PC-3 (cell line): ENCODE results near the gene LNP1. TPM values are rescaled to one million over a fixed set of nuclear protein-coding genes. Genes with fewer than 3 reads are reported as not detected.

Source experiments
- ATAC-seq: fragments of 200-7000 bp; cut with Tn5 transposase; 2 replicates; pipeline ENCODE4 v1.9.1; 2020; ENCODE audit warnings: mild to moderate bottlenecking, moderate library complexity
- BruUV-seq: library from RNA; stranded (reverse); fragments of 400-500 nt; replicated peaks from 2 replicates; lab custom pipeline; 2021; lab: Mats Ljungman, UMichigan
- CTCF ChIA-PET: fragments of 300-600 bp; sonication (Branson Sonifier 250); formaldehyde crosslinking; loops from one replicate; lab custom pipeline; 2022; ENCODE audit warnings: antibody characterized with exemption; lab: Charles Lee
- POLR2A ChIA-PET: fragments of 300-600 bp; sonication (Branson Sonifier 250); formaldehyde crosslinking; loops from one replicate; lab custom pipeline; 2022; ENCODE audit warnings: antibody characterized with exemption; ENCODE audit not compliant: unreplicated experiment; lab: Charles Lee
- DNase-seq: peaks from one replicate; pipeline ENCODE4 v3.0.0-alpha.2; 2015
- H2AFZ ChIP-seq: fragments of 300-600 bp; sonication (generic); 2 replicates; pipeline ENCODE4 v1.6.0; 2016; ENCODE audit warnings: antibody characterized with exemption, low read length
- H3F3A ChIP-seq: fragments of 300-600 bp; sonication (generic); one replicate; pipeline ENCODE4 v1.6.0; 2017; ENCODE audit warnings: antibody characterized with exemption, low read length, control low read depth, mild to moderate bottlenecking; ENCODE audit not compliant: unreplicated experiment
- H3K27ac ChIP-seq: fragments of 300-600 bp; sonication (generic); 2 replicates; pipeline ENCODE4 v1.5.1; 2016; ENCODE audit warnings: mild to moderate bottlenecking, low read length
- H3K27me3 ChIP-seq: fragments of 300-600 bp; sonication (generic); 2 replicates; pipeline ENCODE4 v1.6.1; 2016; ENCODE audit warnings: low read length, mixed read lengths
- H3K36me3 ChIP-seq: fragments of 300-600 bp; sonication (generic); 2 replicates; pipeline ENCODE4 v1.6.1; 2016; ENCODE audit warnings: low read depth, mixed run types, low read length, mixed read lengths
- H3K4me1 ChIP-seq: fragments of 300-600 bp; sonication (generic); 2 replicates; pipeline ENCODE4 v1.5.1; 2016; ENCODE audit warnings: low read length; ENCODE audit not compliant: insufficient read depth
- H3K4me2 ChIP-seq: fragments of 300-600 bp; sonication (generic); 2 replicates; pipeline ENCODE4 v1.6.0; 2016; ENCODE audit warnings: low read length
- H3K4me3 ChIP-seq: fragments of 300-600 bp; sonication (generic); 2 replicates; pipeline ENCODE4 v1.5.1; 2016; ENCODE audit warnings: mild to moderate bottlenecking, low read length, mixed read lengths
- H3K79me2 ChIP-seq: fragments of 300-600 bp; sonication (generic); 2 replicates; pipeline ENCODE4 v1.6.1; 2017; ENCODE audit warnings: low read length, mixed read lengths
- H3K9ac ChIP-seq: fragments of 300-600 bp; sonication (generic); 2 replicates; pipeline ENCODE4 v1.6.0; 2016; ENCODE audit warnings: mild to moderate bottlenecking, low read length
- H3K9me2 ChIP-seq: fragments of 300-600 bp; sonication (generic); replicated peaks from 2 replicates; pipeline ENCODE4 v1.6.1; 2016; ENCODE audit warnings: mixed run types, low read length, mixed read lengths
- H3K9me3 ChIP-seq: fragments of 300-600 bp; sonication (generic); 2 replicates; pipeline ENCODE4 v1.6.1; 2016; ENCODE audit warnings: low read length, mixed read lengths
- H4K20me1 ChIP-seq: fragments of 300-600 bp; sonication (generic); 2 replicates; pipeline ENCODE4 v1.6.1; 2016; ENCODE audit warnings: low read length, mixed read lengths
- CTCF ChIP-seq: fragments of 300-600 bp; sonication (generic); conservative IDR thresholded peaks from 2 replicates; pipeline ENCODE4 v1.5.1; 2017; ENCODE audit warnings: antibody characterized with exemption, low read depth, mild to moderate bottlenecking, low read length
- EZH2 ChIP-seq: fragments of 300-600 bp; sonication (generic); IDR thresholded peaks from one replicate; pipeline ENCODE4 v1.6.1; 2017; ENCODE audit warnings: antibody characterized with exemption, mild to moderate bottlenecking, low read length; ENCODE audit not compliant: unreplicated experiment
- EZH2phosphoT487 ChIP-seq: fragments of 300-600 bp; sonication (generic); IDR thresholded peaks from 2 replicates; pipeline ENCODE4 v1.6.1; 2018; ENCODE audit warnings: mild to moderate bottlenecking, antibody characterized with exemption, low read length, borderline replicate concordance
- intact Hi-C: fragments of 100-400 bp; cut with micrococcal nuclease; formaldehyde crosslinking; loops from 2 replicates; pipeline ENCODE4 v1.9.0; 2023
- total RNA-seq: library from RNA; depleted of rRNA; stranded (reverse); fragments of >200 nt; gene quantifications from 2 replicates; pipeline ENCODE4 v1.2.3, GENCODE V29; 2014

Gene LNP1
- total RNA-seq, 1 experiment from 2014 or later: 6.8 TPM

GRCh38 chr3:100352296-100353231 lies 48.8 kb upstream of the LNP1 start:
- no peaks in the 10 kb centered on the region for H3K9me3 ChIP-seq
- no peak overlapping the region for H3K27ac ChIP-seq
- TF ChIP-seq EZH2phosphoT487 (no peak), CTCF (no peak), EZH2 (no peak)
- H3K36me3 ChIP-seq: peaks cover 54% of the 10 kb centered on the region
- DNase-seq: no peak
- H4K20me1 ChIP-seq: no peaks in the 10 kb centered on the region
- intact Hi-C loops: no loop called here
- BruUV-seq: no TSS peak
- ATAC-seq: no peak
- H3K4me1 ChIP-seq: no peaks in the 10 kb centered on the region
- no peaks in the 10 kb centered on the region for H3K9me2 ChIP-seq
- H3K4me3 ChIP-seq: no peak overlapping the region
- no peaks in the 10 kb centered on the region for H3K27me3 ChIP-seq
- no peak overlapping the region for H2AFZ ChIP-seq
- no peaks in the 10 kb centered on the region for H3F3A ChIP-seq
- ChIA-PET POLR2A (no interaction called here), CTCF (no interaction called here)
- H3K79me2 ChIP-seq: no peaks in the 10 kb centered on the region
- no peak overlapping the region for H3K4me2 ChIP-seq
- H3K9ac ChIP-seq: no peak overlapping the region

GRCh38 chr3:100354850-100355249 lies 46.5 kb upstream of the LNP1 start:
- POLR2A ChIA-PET: no interaction called here

More at GRCh38 chr3:100354850-100355249, 46.5 kb upstream of the LNP1 start:
- no peaks in the 10 kb centered on the region for H3F3A ChIP-seq
- intact Hi-C loops: no loop called here
- H3K9me3 ChIP-seq: no peaks in the 10 kb centered on the region
- no peak for TF ChIP-seq EZH2phosphoT487
- TF ChIP-seq EZH2: no peak
- no peak for TF ChIP-seq CTCF
- DNase-seq (no peak), ATAC-seq (no peak)
- no peaks in the 10 kb centered on the region for H3K79me2 ChIP-seq
- no peaks in the 10 kb centered on the region for H3K4me1 ChIP-seq
- H4K20me1 ChIP-seq: no peaks in the 10 kb centered on the region
- H3K4me2 ChIP-seq: no peak overlapping the region
- H3K9me2 ChIP-seq: no peaks in the 10 kb centered on the region
- no TSS peak for BruUV-seq
- no peak overlapping the region for H3K27ac ChIP-seq
- no peak overlapping the region for H3K4me3 ChIP-seq
- CTCF ChIA-PET: no interaction called here
- H3K36me3 ChIP-seq: peaks cover 47% of the 10 kb centered on the region
- H3K27me3 ChIP-seq: no peaks in the 10 kb centered on the region
- no peak overlapping the region for H2AFZ ChIP-seq
- no peak overlapping the region for H3K9ac ChIP-seq
